ENCODE data around the gene CACNA1C. TPM values are rescaled to one million over a fixed set of nuclear protein-coding genes. Genes with fewer than 3 reads are reported as not detected.

CACNA1C gene
- total RNA-seq, 1 donor from 2014 or later, result 201 TPM

GRCh38 chr12:2179953-2180736 is 127.4 kb downstream of the CACNA1C start:
- intact Hi-C loops (cut with micrococcal nuclease), result no loop called here
- peak; percentile 86 for ATAC-seq
- DNase-seq, result peak; percentile 81

GRCh38 chr12:2180737-2181082 is 127.9 kb downstream of the CACNA1C start:
- intact Hi-C loops (cut with micrococcal nuclease), result no loop called here
- ATAC-seq, result peak; percentile 73
- peak; percentile 60 for DNase-seq

GRCh38 chr12:2183556-2184541 is 131.1 kb downstream of the CACNA1C start:
- intact Hi-C loops (cut with micrococcal nuclease), result no loop called here
- DNase-seq (no peak), ATAC-seq (peak; percentile 3)

- DNase-seq (no peak), ATAC-seq (no peak)
- intact Hi-C loops (cut with micrococcal nuclease), result no loop called here
Observed at GRCh38 chr12:2185751-2186341, 133.1 kb downstream of the CACNA1C start.

GRCh38 chr12:2187195-2187945 is 134.6 kb downstream of the CACNA1C start:
- ATAC-seq, result no peak
- intact Hi-C loops (cut with micrococcal nuclease), result no loop called here
- DNase-seq, result no peak

- no peak for DNase-seq
- no peak for ATAC-seq
- intact Hi-C loops (cut with micrococcal nuclease), result no loop called here
Observed at GRCh38 chr12:2190085-2190484, 137.3 kb downstream of the CACNA1C start.

GRCh38 chr12:2190896-2191533 is 138.2 kb downstream of the CACNA1C start:
- intact Hi-C loops (cut with micrococcal nuclease), result no loop called here
- DNase-seq, result no peak
- no peak for ATAC-seq

- no peak for ATAC-seq
- intact Hi-C loops (cut with micrococcal nuclease), result no loop called here
- no peak for DNase-seq
Observed at GRCh38 chr12:2191534-2192153, 138.9 kb downstream of the CACNA1C start.

GRCh38 chr12:2192231-2192630 is 139.4 kb downstream of the CACNA1C start:
- intact Hi-C loops (cut with micrococcal nuclease), result no loop called here
- ATAC-seq, result no peak
- DNase-seq, result no peak

- DNase-seq (no peak), ATAC-seq (peak; percentile 3)
- intact Hi-C loops (cut with micrococcal nuclease), result no loop called here
Observed at GRCh38 chr12:2194060-2194459, 141.3 kb downstream of the CACNA1C start.

GRCh38 chr12:2194571-2194970 is 141.8 kb downstream of the CACNA1C start:
- DNase-seq, result no peak
- intact Hi-C loops (cut with micrococcal nuclease), result no loop called here
- peak; percentile 35 for ATAC-seq

- intact Hi-C loops (cut with micrococcal nuclease), result no loop called here
- DNase-seq (no peak), ATAC-seq (peak; percentile 24)
Observed at GRCh38 chr12:2195085-2195484, 142.3 kb downstream of the CACNA1C start.

GRCh38 chr12:2198005-2198501 is 145.3 kb downstream of the CACNA1C start:
- ATAC-seq, result peak; percentile 66
- intact Hi-C loops (cut with micrococcal nuclease), result no loop called here
- peak; percentile 48 for DNase-seq

GRCh38 chr12:2198542-2198941 is 145.8 kb downstream of the CACNA1C start:
- DNase-seq, result no peak
- no peak for ATAC-seq
- intact Hi-C loops (cut with micrococcal nuclease), result no loop called here

- DNase-seq (no peak), ATAC-seq (no peak)
- intact Hi-C loops (cut with micrococcal nuclease), result no loop called here
Observed at GRCh38 chr12:2205996-2206395, 153.2 kb downstream of the CACNA1C start.

- no peak for DNase-seq
- ATAC-seq, result no peak
Observed at GRCh38 chr12:2208837-2209635, 156.2 kb downstream of the CACNA1C start.

GRCh38 chr12:2211119-2211518 is 158.3 kb downstream of the CACNA1C start:
- no peak for DNase-seq
- intact Hi-C loops (cut with micrococcal nuclease), result no loop called here
- no peak for ATAC-seq

More at GRCh38 chr12:2208837-2209635, 156.2 kb downstream of the CACNA1C start:
- intact Hi-C loops (cut with micrococcal nuclease), result no loop called here

Data from left ventricle myocardium superior (tissue), 1 donor.